ENCODE data around the gene NOP53.

DNA sequence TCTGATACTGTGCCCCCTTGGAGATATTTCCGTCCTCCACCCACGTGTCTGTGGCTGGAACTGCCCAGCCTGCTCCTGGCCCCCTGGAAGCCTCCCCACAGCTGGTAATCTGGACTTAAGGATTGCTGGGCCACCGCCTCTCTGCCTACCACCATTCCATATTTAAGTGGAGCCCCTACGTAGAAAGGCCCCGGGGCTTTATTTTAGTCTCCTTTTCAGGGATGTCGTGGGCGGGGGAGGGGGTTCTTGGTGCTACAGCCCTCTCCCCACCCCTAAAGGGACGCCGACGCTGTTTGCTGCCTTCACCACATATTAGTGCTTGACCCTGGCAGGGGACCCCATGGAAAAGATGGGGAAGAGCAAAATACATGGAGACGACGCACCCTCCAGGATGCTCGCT, 2.7 kb upstream of the NOP53 start:
- TF ChIP-seq, protein P1, sequence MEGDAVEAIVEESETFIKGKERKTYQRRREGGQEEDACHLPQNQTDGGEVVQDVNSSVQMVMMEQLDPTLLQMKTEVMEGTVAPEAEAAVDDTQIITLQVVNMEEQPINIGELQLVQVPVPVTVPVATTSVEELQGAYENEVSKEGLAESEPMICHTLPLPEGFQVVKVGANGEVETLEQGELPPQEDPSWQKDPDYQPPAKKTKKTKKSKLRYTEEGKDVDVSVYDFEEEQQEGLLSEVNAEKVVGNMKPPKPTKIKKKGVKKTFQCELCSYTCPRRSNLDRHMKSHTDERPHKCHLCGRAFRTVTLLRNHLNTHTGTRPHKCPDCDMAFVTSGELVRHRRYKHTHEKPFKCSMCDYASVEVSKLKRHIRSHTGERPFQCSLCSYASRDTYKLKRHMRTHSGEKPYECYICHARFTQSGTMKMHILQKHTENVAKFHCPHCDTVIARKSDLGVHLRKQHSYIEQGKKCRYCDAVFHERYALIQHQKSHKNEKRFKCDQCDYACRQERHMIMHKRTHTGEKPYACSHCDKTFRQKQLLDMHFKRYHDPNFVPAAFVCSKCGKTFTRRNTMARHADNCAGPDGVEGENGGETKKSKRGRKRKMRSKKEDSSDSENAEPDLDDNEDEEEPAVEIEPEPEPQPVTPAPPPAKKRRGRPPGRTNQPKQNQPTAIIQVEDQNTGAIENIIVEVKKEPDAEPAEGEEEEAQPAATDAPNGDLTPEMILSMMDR (IDR thresholded peaks at IDR 0.05; ENCODE audit: borderline replicate concordance, extremely low read depth, low read length, poor library complexity, severe bottlenecking), result no peak
- TF ChIP-seq EZH2 (IDR thresholded peaks at IDR 0.05; ENCODE audit: borderline replicate concordance, low read depth, low read length, severe bottlenecking), result no peak
